ENCODE data around the gene SELENOM. TPM values are rescaled to one million over a fixed set of nuclear protein-coding genes. Genes with fewer than 3 reads are reported as not detected.

The SELENOM gene
- total RNA-seq, 4 donors from 2014 or later: 591 to 706 (median 650) TPM

- Histone ChIP-seq H3K36me3 (no peaks in the 10 kb centered on the region), H3K4me3 (no peak within 1 kb of the TSS), H3K4me1 (no peaks in the 10 kb centered on the region), H3K9me3 (no peaks in the 10 kb centered on the region), H3K27ac (no peak within 1 kb of the TSS), H3K27me3 (peaks cover 0 to 20% of the 10 kb centered on the region in 2 donors)
- WGBS, 2 donors: 23 to 30% methylated on average over 18 to 22 of the region's 24 CpGs
- TF ChIP-seq POLR2A (IDR thresholded peaks at IDR 0.05) (no peak), CTCF (IDR thresholded peaks at IDR 0.05) (no peak), EP300 (IDR thresholded peaks at IDR 0.05) (no peak)
- no peak for DNase-seq (ENCODE audit: low spot score in 2 of 2)
Measured at GRCh38 chr22:31139866-31140716, 32.7 kb upstream of the SELENOM start, which contains the start of gene PLA2G3. PLA2G3 (minus strand) TSS chr22:31140508; CDS start chr22:31140354, 154 bp downstream.

GRCh38 chr22:31139066-31139465, 31.7 kb upstream of the SELENOM start:
- no peak for DNase-seq (ENCODE audit: low spot score in 2 of 2)
- Histone ChIP-seq H3K4me1 (no peaks in the 10 kb centered on the region), H3K36me3 (peaks cover 0 to 1% (median 0%) of the 10 kb centered on the region in 3 donors), H3K27ac (no peak overlapping the region), H3K27me3 (peaks cover 0 to 20% of the 10 kb centered on the region in 2 donors), H3K9me3 (no peaks in the 10 kb centered on the region), H3K4me3 (no peak overlapping the region)
- TF ChIP-seq POLR2A (IDR thresholded peaks at IDR 0.05) (no peak), CTCF (IDR thresholded peaks at IDR 0.05) (no peak), EP300 (IDR thresholded peaks at IDR 0.05) (no peak)
- 86 to 91% methylated on average over 3 of the region's 3 CpGs for WGBS, 2 donors

GRCh38 chr22:31138126-31138525, 30.8 kb upstream of the SELENOM start:
- H3K36me3 ChIP-seq: peaks cover 0 to 11% (median 0%) of the 10 kb centered on the region in 3 donors
- no peaks in the 10 kb centered on the region for H3K9me3 ChIP-seq
- no peaks in the 10 kb centered on the region for H3K4me1 ChIP-seq
- H3K4me3 ChIP-seq: no peak overlapping the region
- peaks cover 0 to 20% of the 10 kb centered on the region in 2 donors for H3K27me3 ChIP-seq
- DNase-seq (ENCODE audit: low spot score in 2 of 2): no peak
- H3K27ac ChIP-seq: no peak overlapping the region
- WGBS, 2 donors: 70 to 83% methylated on average over 5 to 6 of the region's 10 CpGs
- no peak for TF ChIP-seq EP300 (IDR thresholded peaks at IDR 0.05)
- TF ChIP-seq POLR2A (IDR thresholded peaks at IDR 0.05): no peak
- no peak for TF ChIP-seq CTCF (IDR thresholded peaks at IDR 0.05)

- TF ChIP-seq POLR2A (IDR thresholded peaks at IDR 0.05): no peak
- no peak for DNase-seq (ENCODE audit: low spot score in 2 of 2)
- H3K4me1 ChIP-seq: no peaks in the 10 kb centered on the region
- H3K27ac ChIP-seq: no peak overlapping the region
- no peak overlapping the region for H3K4me3 ChIP-seq
- H3K9me3 ChIP-seq: no peaks in the 10 kb centered on the region
- peaks cover 0 to 20% of the 10 kb centered on the region in 2 donors for H3K27me3 ChIP-seq
- 66 to 72% methylated on average over 10 of the region's 10 CpGs for WGBS, 2 donors
- peaks cover 0 to 12% (median 0%) of the 10 kb centered on the region in 3 donors for H3K36me3 ChIP-seq
Measured at GRCh38 chr22:31137721-31138120, 30.4 kb upstream of the SELENOM start.

GRCh38 chr22:31136711-31137110, 29.3 kb upstream of the SELENOM start:
- Histone ChIP-seq H3K4me3 (no peak overlapping the region), H3K36me3 (peaks cover 0 to 12% (median 0%) of the 10 kb centered on the region in 3 donors), H3K27ac (no peak overlapping the region), H3K4me1 (no peaks in the 10 kb centered on the region), H3K9me3 (no peaks in the 10 kb centered on the region), H3K27me3 (peaks cover 0 to 20% of the 10 kb centered on the region in 2 donors)
- WGBS, 2 donors: 87 to 94% methylated on average over 14 to 16 of the region's 16 CpGs
- DNase-seq (ENCODE audit: low spot score in 2 of 2): no peak
- no peak for TF ChIP-seq EP300 (IDR thresholded peaks at IDR 0.05)
- no peak for TF ChIP-seq POLR2A (IDR thresholded peaks at IDR 0.05)
- no peak for TF ChIP-seq CTCF (IDR thresholded peaks at IDR 0.05)
